ENCODE measurements around the gene UBE2H. TPM values are rescaled to one million over a fixed set of nuclear protein-coding genes. Genes with fewer than 3 reads are reported as not detected.

Gene UBE2H
- polyA plus RNA-seq, 4 donors = 15.0 to 38.8 (median 18.6) TPM

GRCh38 chr7:129782818-129783583 is 169.8 kb downstream of the UBE2H start:
- peaks cover 2 to 47% (median 13%) of the 10 kb centered on the region in 3 donors for H3K4me1 ChIP-seq (ENCODE audit: control insufficient read depth in 3 of 3, insufficient read depth in 2 of 3, low read depth in 1 of 3, low read length in 2 of 3)
- no peak overlapping the region for H3K27ac ChIP-seq (ENCODE audit: low read depth in 1 of 3, low read length in 2 of 3)
- no peak overlapping the region for H3K4me3 ChIP-seq (ENCODE audit: low read depth in 1 of 3, low read length in 3 of 3)
- no peaks in the 10 kb centered on the region for H3K9me3 ChIP-seq (ENCODE audit: control insufficient read depth in 2 of 2, insufficient read depth in 1 of 2, low read depth in 1 of 2, low read length in 1 of 2)
- DNase-seq (peak in 1 of 2 donors; percentile 50), FAIRE-seq (no peak)
- peaks cover 10 to 86% (median 53%) of the 10 kb centered on the region in 3 donors for H3K27me3 ChIP-seq (ENCODE audit: control insufficient read depth in 3 of 3, insufficient read depth in 3 of 3, low read length in 3 of 3)
- 5 to 8% (median 5%) methylated on average over 42 of the region's 42 CpGs for WGBS, 3 donors
- H3K36me3 ChIP-seq (ENCODE audit: control insufficient read depth in 3 of 3, insufficient read depth in 2 of 3, low read depth in 1 of 3, low read length in 3 of 3) = no peaks in the 10 kb centered on the region

- WGBS, 3 donors = 1 to 4% (median 2%) methylated on average over 64 to 73 of the region's 73 CpGs
- Histone ChIP-seq H3K4me1 (ENCODE audit: control insufficient read depth in 3 of 3, insufficient read depth in 2 of 3, low read depth in 1 of 3, low read length in 2 of 3) (peaks cover 2 to 47% (median 13%) of the 10 kb centered on the region in 3 donors), H3K27me3 (ENCODE audit: control insufficient read depth in 3 of 3, insufficient read depth in 3 of 3, low read length in 3 of 3) (peaks cover 10 to 88% (median 60%) of the 10 kb centered on the region in 3 donors), H3K9me3 (ENCODE audit: control insufficient read depth in 2 of 2, insufficient read depth in 1 of 2, low read depth in 1 of 2, low read length in 1 of 2) (no peaks in the 10 kb centered on the region), H3K36me3 (ENCODE audit: control insufficient read depth in 3 of 3, insufficient read depth in 2 of 3, low read depth in 1 of 3, low read length in 3 of 3) (no peaks in the 10 kb centered on the region), H3K4me3 (ENCODE audit: low read depth in 1 of 3, low read length in 3 of 3) (peak overlapping the region in 1 of 3 donors; percentile 58), H3K27ac (ENCODE audit: low read depth in 1 of 3, low read length in 2 of 3) (no peak overlapping the region)
- no peak for FAIRE-seq
- DNase-seq = peak in 1 of 2 donors; percentile 36
Observed at GRCh38 chr7:129781928-129782817, 170.6 kb downstream of the UBE2H start.

- Histone ChIP-seq H3K4me3 (ENCODE audit: low read depth in 1 of 3, low read length in 3 of 3) (peak overlapping the region in 2 of 3 donors; percentile 39 to 58), H3K4me1 (ENCODE audit: control insufficient read depth in 3 of 3, insufficient read depth in 2 of 3, low read depth in 1 of 3, low read length in 2 of 3) (peaks cover 2 to 47% (median 13%) of the 10 kb centered on the region in 3 donors), H3K9me3 (ENCODE audit: control insufficient read depth in 2 of 2, insufficient read depth in 1 of 2, low read depth in 1 of 2, low read length in 1 of 2) (no peaks in the 10 kb centered on the region), H3K27ac (ENCODE audit: low read depth in 1 of 3, low read length in 2 of 3) (no peak overlapping the region), H3K36me3 (ENCODE audit: control insufficient read depth in 3 of 3, insufficient read depth in 2 of 3, low read depth in 1 of 3, low read length in 3 of 3) (no peaks in the 10 kb centered on the region), H3K27me3 (ENCODE audit: control insufficient read depth in 3 of 3, insufficient read depth in 3 of 3, low read length in 3 of 3) (peaks cover 10 to 89% (median 59%) of the 10 kb centered on the region in 3 donors)
- DNase-seq (peak in 1 of 2 donors; percentile 39), FAIRE-seq (no peak)
- WGBS, 3 donors = 2 to 3% (median 3%) methylated on average over 42 to 55 of the region's 55 CpGs
Observed at GRCh38 chr7:129780974-129781927, 171.5 kb downstream of the UBE2H start.

Other genes starting within 250 kb of the UBE2H start
- 10 to 100 TPM in 2 of 4 donors, 1 to 10 TPM in 2; 8.4 to 13.9 (median 10.7) TPM for gene ZC3HC1, start 98.4 kb upstream of the UBE2H start, polyA plus RNA-seq
- 10 to 100 TPM in 2 of 4 donors, 1 to 10 TPM in 2; 7.0 to 23.3 (median 12.1) TPM for gene KLHDC10, start 117.6 kb upstream of the UBE2H start, polyA plus RNA-seq

Measured in small intestine (tissue), 7 donors.